ENCODE measurements around the gene MCL1.

Gene MCL1

GRCh38 chr1:150561254-150561973 lies 18.0 kb downstream of the MCL1 start (continued):
- no peak for TF ChIP-seq ZNF837 (tag by site-specific recombination; IDR thresholded peaks at IDR 0.05)
- TF ChIP-seq ZNF626 (tag by site-specific recombination; IDR thresholded peaks at IDR 0.05): no peak
- TF ChIP-seq MEIS1 (CRISPR knock-in tag; IDR thresholded peaks at IDR 0.05; ENCODE audit: borderline replicate concordance): no peak
- no peak for TF ChIP-seq ZNF146 (tag by site-specific recombination; IDR thresholded peaks at IDR 0.05)
- TF ChIP-seq ZNF768 (tag by site-specific recombination; IDR thresholded peaks at IDR 0.05): no peak
- TF ChIP-seq AEBP2 (tag by site-specific recombination; IDR thresholded peaks at IDR 0.05; ENCODE audit: borderline replicate concordance): no peak
- TF ChIP-seq ZNF248 (tag by site-specific recombination; IDR thresholded peaks at IDR 0.05): no peak
- peak; percentile 33 for TF ChIP-seq KLF9 (tag by site-specific recombination; IDR thresholded peaks at IDR 0.05; ENCODE audit: low read depth)
- peak; percentile 83 for TF ChIP-seq ZBTB20 (tag by site-specific recombination; IDR thresholded peaks at IDR 0.05)
- TF ChIP-seq ZNF571 (tag by site-specific recombination; IDR thresholded peaks at IDR 0.05): no peak
- TF ChIP-seq ZEB2 (tag by site-specific recombination; IDR thresholded peaks at IDR 0.05): peak; percentile 65
- no peak for TF ChIP-seq ZBTB49 (tag by site-specific recombination; IDR thresholded peaks at IDR 0.05; ENCODE audit: low read depth)
- peak; percentile 86 for TF ChIP-seq ZBTB11 (tag by site-specific recombination; conservative IDR thresholded peaks at IDR 0.05; ENCODE audit: low read depth)
- no peak for TF ChIP-seq ZNF670 (tag by site-specific recombination; IDR thresholded peaks at IDR 0.05; ENCODE audit: low read depth)
- TF ChIP-seq SP3 (tag by site-specific recombination; IDR thresholded peaks at IDR 0.05): peak; percentile 87
- TF ChIP-seq ZNF404 (tag by site-specific recombination; IDR thresholded peaks at IDR 0.05): no peak
- TF ChIP-seq ZFP37 (tag by site-specific recombination; IDR thresholded peaks at IDR 0.05): 0 out of 2 replicates have a peak, but pooled peaks have one; percentile 58
- TF ChIP-seq GFI1B (tag by site-specific recombination; IDR thresholded peaks at IDR 0.05): no peak
- peak; percentile 69 for TF ChIP-seq BCL11A (tag by site-specific recombination; IDR thresholded peaks at IDR 0.05; ENCODE audit: low read depth)
- TF ChIP-seq ZBTB44 (tag by site-specific recombination; IDR thresholded peaks at IDR 0.05): no peak
- TF ChIP-seq ZNF223 (tag by site-specific recombination; IDR thresholded peaks at IDR 0.05): no peak
- no peak; the same call in 1 of the 2 replicates for TF ChIP-seq KLF7 (tag by site-specific recombination; IDR thresholded peaks at IDR 0.05; ENCODE audit: borderline replicate concordance)
- TF ChIP-seq ZIC2 (tag by site-specific recombination; IDR thresholded peaks at IDR 0.05): peak; percentile 88
- TF ChIP-seq ZNF514 (tag by site-specific recombination; IDR thresholded peaks at IDR 0.05): no peak
- peak; percentile 8; the same call in 1 of the 2 replicates for TF ChIP-seq SCRT2 (tag by site-specific recombination; IDR thresholded peaks at IDR 0.05)
- no peak for TF ChIP-seq GLIS2 (tag by site-specific recombination; IDR thresholded peaks at IDR 0.05)
- TF ChIP-seq ZNF280D (tag by site-specific recombination; IDR thresholded peaks at IDR 0.05): 0 out of 2 replicates have a peak, but pooled peaks have one; percentile 67
- peak; percentile 97 for TF ChIP-seq PRDM1 (tag by site-specific recombination; IDR thresholded peaks at IDR 0.05)
- TF ChIP-seq ZNF529 (tag by site-specific recombination; IDR thresholded peaks at IDR 0.05; ENCODE audit: insufficient replicate concordance): no peak

All from HEK293 (cell line).